ENCODE results near the gene PMPCA.

DNA sequence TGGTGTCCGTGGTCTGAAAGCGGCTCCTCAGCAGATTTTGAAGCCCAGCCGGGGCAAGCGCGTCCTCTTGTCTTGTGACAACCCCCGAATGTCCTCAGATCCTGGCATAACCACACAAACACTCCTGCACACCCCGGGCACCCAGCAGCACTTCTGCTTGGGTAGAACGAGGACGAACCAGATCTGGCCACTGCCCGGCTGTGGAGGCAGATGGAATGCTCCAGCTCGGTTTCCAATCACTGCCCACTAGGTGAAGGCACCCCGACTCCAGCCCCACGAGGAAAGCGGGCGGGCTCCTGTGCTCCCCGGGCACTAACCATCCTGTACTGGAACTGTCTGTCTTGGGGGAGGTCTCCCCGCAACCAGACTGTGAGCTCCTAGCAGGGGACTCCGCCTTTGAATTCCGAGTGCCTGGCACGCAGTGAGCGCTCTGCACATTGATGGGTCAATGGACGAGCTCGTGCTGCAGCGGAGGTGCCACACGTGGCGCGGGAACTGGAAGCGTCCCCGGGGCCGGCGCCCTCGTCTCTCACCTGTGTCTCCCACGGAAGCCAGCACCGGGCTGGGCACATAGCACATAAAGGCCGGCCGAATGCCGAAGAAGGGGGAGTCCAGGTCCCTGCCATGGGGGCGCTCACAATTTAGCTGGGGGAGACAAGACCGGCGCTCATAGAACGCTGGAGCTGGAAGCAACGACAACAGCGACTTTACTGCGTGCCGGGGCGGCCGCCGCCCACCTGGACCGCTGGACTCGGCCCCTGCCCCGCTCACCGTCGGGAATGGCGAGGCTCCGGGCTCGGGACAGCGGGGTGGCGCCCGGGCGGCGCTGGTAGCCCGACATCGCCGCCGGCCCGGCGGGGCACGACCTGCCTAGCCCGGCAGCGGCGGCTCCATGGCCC lies 652 bp upstream of the PMPCA start:
- TF ChIP-seq, protein P1, sequence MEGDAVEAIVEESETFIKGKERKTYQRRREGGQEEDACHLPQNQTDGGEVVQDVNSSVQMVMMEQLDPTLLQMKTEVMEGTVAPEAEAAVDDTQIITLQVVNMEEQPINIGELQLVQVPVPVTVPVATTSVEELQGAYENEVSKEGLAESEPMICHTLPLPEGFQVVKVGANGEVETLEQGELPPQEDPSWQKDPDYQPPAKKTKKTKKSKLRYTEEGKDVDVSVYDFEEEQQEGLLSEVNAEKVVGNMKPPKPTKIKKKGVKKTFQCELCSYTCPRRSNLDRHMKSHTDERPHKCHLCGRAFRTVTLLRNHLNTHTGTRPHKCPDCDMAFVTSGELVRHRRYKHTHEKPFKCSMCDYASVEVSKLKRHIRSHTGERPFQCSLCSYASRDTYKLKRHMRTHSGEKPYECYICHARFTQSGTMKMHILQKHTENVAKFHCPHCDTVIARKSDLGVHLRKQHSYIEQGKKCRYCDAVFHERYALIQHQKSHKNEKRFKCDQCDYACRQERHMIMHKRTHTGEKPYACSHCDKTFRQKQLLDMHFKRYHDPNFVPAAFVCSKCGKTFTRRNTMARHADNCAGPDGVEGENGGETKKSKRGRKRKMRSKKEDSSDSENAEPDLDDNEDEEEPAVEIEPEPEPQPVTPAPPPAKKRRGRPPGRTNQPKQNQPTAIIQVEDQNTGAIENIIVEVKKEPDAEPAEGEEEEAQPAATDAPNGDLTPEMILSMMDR (conservative IDR thresholded peaks at IDR 0.05; ENCODE audit: low read length), result no peak
- no peak for TF ChIP-seq EZH2phosphoT487 (IDR thresholded peaks at IDR 0.05; ENCODE audit: borderline replicate concordance, low read depth, low read length)
